Measurements from ENCODE around the gene PRDX2. TPM values are rescaled to one million over a fixed set of nuclear protein-coding genes. Genes with fewer than 3 reads are reported as not detected.

PRDX2 gene
- total RNA-seq, 4 donors from 2014 or later, result 266 to 459 (median 327) TPM

DNA sequence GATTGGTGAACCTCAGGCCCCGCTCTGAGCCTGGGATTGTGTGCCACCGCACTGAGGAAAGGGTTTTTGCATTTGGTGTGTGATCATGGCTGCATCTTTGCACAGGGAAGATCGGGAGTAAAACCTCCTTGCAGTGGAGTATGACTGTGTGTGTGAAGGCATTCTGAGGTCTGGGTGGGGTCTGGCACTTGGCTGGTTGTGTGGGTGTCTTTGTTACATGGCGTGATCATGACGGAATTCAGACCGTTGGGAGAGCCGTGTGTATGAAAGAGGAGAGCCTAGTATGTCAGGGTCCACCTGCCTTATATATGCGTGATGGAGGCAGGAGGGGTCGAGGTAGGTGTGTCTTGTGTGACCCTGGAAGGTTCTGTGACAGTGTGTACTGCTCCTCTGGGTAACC, 50.7 kb downstream of the PRDX2 start:
- WGBS, 2 donors, result 51 to 55% methylated on average over 9 of the region's 9 CpGs
- no peak for DNase-seq (ENCODE audit: low spot score in 2 of 2)

GRCh38 chr19:12749938-12750521, 51.6 kb downstream of the PRDX2 start:
- TF ChIP-seq POLR2A (IDR thresholded peaks at IDR 0.05), result no peak
- TF ChIP-seq CTCF (IDR thresholded peaks at IDR 0.05), result no peak
- intact Hi-C loops (cut with DNase I; ENCODE audit: low total_unique reads), result no loop called here
- no peak overlapping the region for H3K4me3 ChIP-seq (ENCODE audit: low read depth, poor library complexity, severe bottlenecking)
- DNase-seq (ENCODE audit: low spot score in 2 of 2), result no peak
- WGBS, 2 donors, result 17 to 24% methylated on average over 16 to 24 of the region's 24 CpGs

More for the DNA sequence above, 50.7 kb downstream of the PRDX2 start:
- no peak overlapping the region for H3K4me3 ChIP-seq (ENCODE audit: low read depth, poor library complexity, severe bottlenecking)
- TF ChIP-seq CTCF (IDR thresholded peaks at IDR 0.05) (no peak), POLR2A (IDR thresholded peaks at IDR 0.05) (no peak)
- intact Hi-C loops (cut with DNase I; ENCODE audit: low total_unique reads), result no loop called here

GRCh38 chr19:12748489-12748888, 53.1 kb downstream of the PRDX2 start:
- TF ChIP-seq CTCF (IDR thresholded peaks at IDR 0.05) (no peak), POLR2A (IDR thresholded peaks at IDR 0.05) (no peak)
- no peak overlapping the region for H3K4me3 ChIP-seq (ENCODE audit: low read depth, poor library complexity, severe bottlenecking)
- 71 to 86% methylated on average over 5 of the region's 6 CpGs for WGBS, 2 donors
- intact Hi-C loops (cut with DNase I; ENCODE audit: low total_unique reads), result no loop called here
- no peak for DNase-seq (ENCODE audit: low spot score in 2 of 2)

Small RNA genes within 50 kb of the gene (microRNA-seq; reads per million reads assigned to microRNA genes)
- 0 reads per million in 2 donors for gene MIR5684 (ENCODE audit: borderline number of aligned reads in 1 of 2, borderline replicate concordance in 2 of 2)

Other genes starting within 250 kb of the PRDX2 start
- 1 to 10 TPM; 5.0 to 7.3 (median 6.7) TPM for gene ZNF490, start 191.0 kb downstream of the PRDX2 start, total RNA-seq
- 10 to 100 TPM; 18.6 to 31.1 (median 22.5) TPM for gene ZNF791, start 190.9 kb downstream of the PRDX2 start, total RNA-seq
- gene MAN2B1, start 135.1 kb downstream of the PRDX2 start, total RNA-seq, result 10 to 100 TPM; 52.8 to 83.0 (median 74.9) TPM
- 10 to 100 TPM; 15.3 to 23.7 (median 19.3) TPM for gene WDR83, start 135.0 kb downstream of the PRDX2 start, total RNA-seq
- 100 to 1,000 TPM; 101 to 218 (median 159) TPM for gene DHPS, start 119.9 kb downstream of the PRDX2 start, total RNA-seq
- gene GNG14, start 113.8 kb downstream of the PRDX2 start, total RNA-seq, result not detected
- gene FBXW9, start 105.2 kb downstream of the PRDX2 start, total RNA-seq, result 10 to 100 TPM in 3 of 4 donors, 1 to 10 TPM in 1; 7.2 to 21.4 (median 13.1) TPM
- 100 to 1,000 TPM in 1 of 4 donors, 10 to 100 TPM in 3; 58.3 to 160 (median 89.9) TPM for gene TNPO2, start 77.9 kb downstream of the PRDX2 start, total RNA-seq
- 100 to 1,000 TPM; 358 to 439 (median 390) TPM for gene TRIR, start 67.1 kb downstream of the PRDX2 start, total RNA-seq
- 10 to 100 TPM; 43.2 to 63.2 (median 53.4) TPM for gene GET3, start 64.3 kb downstream of the PRDX2 start, total RNA-seq
- gene BEST2, start 50.0 kb downstream of the PRDX2 start, total RNA-seq, result 100 to 1,000 TPM in 2 of 4 donors, 10 to 100 TPM in 2; 58.3 to 116 (median 85.5) TPM
- gene HOOK2, start 26.2 kb downstream of the PRDX2 start, total RNA-seq, result 100 to 1,000 TPM in 1 of 4 donors, 10 to 100 TPM in 3; 49.9 to 122 (median 65.8) TPM
- gene JUNB, start 10.3 kb downstream of the PRDX2 start, total RNA-seq, result 1,000 to 10,000 TPM in 1 of 4 donors, 100 to 1,000 TPM in 3; 608 to 1,091 (median 870) TPM
- gene THSD8, start 269 bp upstream of the PRDX2 start, total RNA-seq, result 1 to 10 TPM in 1 of 4 donors, not detected in 3; 1.6 TPM
- 1 to 10 TPM; 3.3 to 7.8 (median 5.9) TPM for gene RNASEH2A, start 4.8 kb upstream of the PRDX2 start, total RNA-seq
- not detected for gene RTBDN, start 32.8 kb upstream of the PRDX2 start, total RNA-seq
- 10 to 100 TPM in 2 of 4 donors, 1 to 10 TPM in 2; 5.9 to 20.8 (median 10.3) TPM for gene MAST1, start 36.7 kb upstream of the PRDX2 start, total RNA-seq
- gene DNASE2, start 79.6 kb upstream of the PRDX2 start, total RNA-seq, result 10 to 100 TPM; 31.8 to 50.6 (median 36.6) TPM
- gene KLF1, start 85.4 kb upstream of the PRDX2 start, total RNA-seq, result under 1 TPM in 1 of 4 donors, not detected in 3; 0.13 TPM
- gene GCDH, start 89.4 kb upstream of the PRDX2 start, total RNA-seq, result 10 to 100 TPM; 19.2 to 39.5 (median 24.6) TPM
- under 1 TPM in 1 of 4 donors, not detected in 3; 0.26 TPM for gene SYCE2, start 117.5 kb upstream of the PRDX2 start, total RNA-seq
- gene FARSA, start 131.9 kb upstream of the PRDX2 start, total RNA-seq, result 10 to 100 TPM; 45.9 to 71.4 (median 55.9) TPM
- 100 to 1,000 TPM; 171 to 350 (median 229) TPM for gene CALR, start 136.8 kb upstream of the PRDX2 start, total RNA-seq
- 100 to 1,000 TPM; 101 to 128 (median 105) TPM for gene RAD23A, start 144.1 kb upstream of the PRDX2 start, total RNA-seq
- gene GADD45GIP1, start 155.4 kb upstream of the PRDX2 start, total RNA-seq, result 10 to 100 TPM; 21.8 to 42.3 (median 29.7) TPM
- under 1 TPM in 1 of 4 donors, not detected in 3; 0.32 TPM for gene DAND5, start 167.8 kb upstream of the PRDX2 start, total RNA-seq
- gene NFIX, start 193.7 kb upstream of the PRDX2 start, total RNA-seq, result 100 to 1,000 TPM; 119 to 177 (median 136) TPM